Myometrial cell (primary cell): ENCODE results near the gene ITGAX. TPM values are rescaled to one million over a fixed set of nuclear protein-coding genes. Genes with fewer than 3 reads are reported as not detected.

Experiments used
- total RNA-seq: library from RNA; depleted of rRNA; stranded (reverse); fragments of >200 nt; gene quantifications from 2 replicates; pipeline ENCODE4 v1.2.3, GENCODE V29; 2015

The ITGAX gene
- total RNA-seq = 0.86 and 1.9 TPM in 2 replicates

GRCh38 chr16:31354394-31355291, at the start of gene ITGAX:
Gene ITGAX (plus strand): TSS chr16:31355176. CDS start chr16:31355255, 79 bp downstream.

DNA sequence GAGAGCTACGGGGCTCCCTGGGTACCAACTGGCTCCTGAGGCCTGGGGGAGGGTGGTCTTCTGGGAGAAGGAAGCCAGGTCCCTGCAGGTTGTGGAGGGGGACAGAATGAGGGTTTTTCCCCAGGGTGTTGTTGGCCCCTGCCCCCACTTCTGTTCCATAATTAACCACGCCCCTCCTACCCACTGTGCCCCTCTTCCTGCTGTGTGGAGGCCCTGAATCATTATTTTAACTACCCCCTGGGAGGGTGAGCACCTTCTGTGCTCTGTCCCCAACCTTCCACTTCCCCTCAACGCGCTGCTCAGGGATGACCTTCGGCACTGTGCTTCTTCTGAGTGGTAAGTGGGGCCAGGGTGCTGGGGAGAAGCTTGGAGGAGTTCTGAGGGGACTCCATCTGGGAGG, 38.1 kb downstream of the ITGAX start, which contains the start of gene ITGAD:
Gene ITGAD, plus strand, starts transcription at position 280 of the 400 bp plus-strand sequence. Its CDS starts 26 bp downstream, at position 306.

GRCh38 chr16:31428279-31428597, 73.3 kb downstream of the ITGAX start, which contains the start of gene COX6A2:
Gene COX6A2 (minus strand): TSS chr16:31428360. CDS start chr16:31428325, 35 bp downstream.

Other genes starting within 250 kb of the ITGAX start
- 64.9 and 65.9 TPM in 2 replicates for gene BCKDK, start 246.8 kb upstream of the ITGAX start, total RNA-seq
- 31.2 and 33.7 TPM in 2 replicates for gene KAT8, start 237.5 kb upstream of the ITGAX start, total RNA-seq
- not detected in 2 replicates for gene PRSS8, start 219.4 kb upstream of the ITGAX start, total RNA-seq
- 0.18 and 2.0 TPM in 2 replicates for gene PRSS36, start 205.1 kb upstream of the ITGAX start, total RNA-seq
- gene FUS, start 175.0 kb upstream of the ITGAX start, total RNA-seq = 52.8 and 55.5 TPM in 2 replicates
- gene PYCARD, start 152.4 kb upstream of the ITGAX start, total RNA-seq = 87.2 and 112 TPM in 2 replicates
- not detected in 2 replicates for gene TRIM72, start 141.1 kb upstream of the ITGAX start, total RNA-seq
- not detected in 2 replicates for gene PYDC1, start 138.0 kb upstream of the ITGAX start, total RNA-seq
- gene ITGAM, start 95.2 kb upstream of the ITGAX start, total RNA-seq = not detected in 2 replicates
- gene ITGAD, start 38.2 kb downstream of the ITGAX start, total RNA-seq = not detected in 2 replicates
- not detected in 2 replicates for gene COX6A2, start 73.2 kb downstream of the ITGAX start, total RNA-seq
- gene ZNF843, start 87.6 kb downstream of the ITGAX start, total RNA-seq = 0.29 and 0.71 TPM in 2 replicates
- 7.6 and 8.4 TPM in 2 replicates for gene ARMC5, start 104.3 kb downstream of the ITGAX start, total RNA-seq
- gene TGFB1I1, start 117.0 kb downstream of the ITGAX start, total RNA-seq = 137 and 162 TPM in 2 replicates
- gene SLC5A2, start 127.9 kb downstream of the ITGAX start, total RNA-seq = not detected in 2 replicates
- 66.6 and 92.8 TPM in 2 replicates for gene RUSF1, start 153.2 kb downstream of the ITGAX start, total RNA-seq
- gene AHSP, start 172.7 kb downstream of the ITGAX start, total RNA-seq = not detected in 2 replicates